KMS-11 (cell line): ENCODE data around the gene GNA15.
A peak's percentile ranks its signal among the peaks of the same experiment; 100 is the strongest.

Experiments used
- H2AFZ ChIP-seq: fragments of 200-600 bp; sonication (generic); 2 replicates; pipeline ENCODE4 v1.6.1; 2016; ENCODE audit warnings: antibody characterized with exemption, mixed run types, low read depth
- H3K27ac ChIP-seq: fragments of 200-600 bp; sonication (generic); 2 replicates; pipeline ENCODE4 v1.6.1; 2016; ENCODE audit warnings: mild to moderate bottlenecking, mixed run types
- H3K27me3 ChIP-seq: fragments of 200-600 bp; sonication (generic); 2 replicates; pipeline ENCODE4 v1.6.1; 2017; ENCODE audit warnings: mild to moderate bottlenecking, low read depth, mixed run types, moderate library complexity; ENCODE audit not compliant: insufficient read depth
- H3K36me3 ChIP-seq: fragments of 200-600 bp; sonication (generic); 2 replicates; pipeline ENCODE4 v1.6.1; 2017; ENCODE audit warnings: mild to moderate bottlenecking, mixed run types; ENCODE audit not compliant: insufficient read depth
- H3K4me1 ChIP-seq: fragments of 200-600 bp; sonication (generic); 2 replicates; pipeline ENCODE4 v1.6.1; 2016; ENCODE audit warnings: mild to moderate bottlenecking, low read depth, mixed run types; ENCODE audit not compliant: poor library complexity, severe bottlenecking
- H3K4me2 ChIP-seq: fragments of 200-600 bp; sonication (generic); 2 replicates; pipeline ENCODE4 v1.7.0; 2016; ENCODE audit warnings: mild to moderate bottlenecking, mixed run types
- H3K4me3 ChIP-seq: fragments of 200-600 bp; sonication (generic); IDR thresholded peaks from 2 replicates; pipeline ENCODE4 v1.6.1; 2017; ENCODE audit warnings: low read depth, low read length, mixed read lengths; ENCODE audit not compliant: insufficient read depth
- H3K79me2 ChIP-seq: fragments of 200-600 bp; sonication (generic); 2 replicates; pipeline ENCODE4 v1.6.1; 2016; ENCODE audit warnings: low read depth, mixed run types; ENCODE audit not compliant: insufficient read depth
- H3K9ac ChIP-seq: fragments of 200-600 bp; sonication (generic); 2 replicates; pipeline ENCODE4 v1.6.1; 2016; ENCODE audit warnings: mild to moderate bottlenecking, mixed run types
- H4K20me1 ChIP-seq: fragments of 200-600 bp; sonication (generic); 2 replicates; pipeline ENCODE4 v1.6.1; 2016; ENCODE audit warnings: mild to moderate bottlenecking, mixed run types; ENCODE audit not compliant: insufficient read depth
- TF ChIP-seq, protein P1 (sequence below): fragments of 200-600 bp; sonication (generic); conservative IDR thresholded peaks from 2 replicates; pipeline ENCODE4 v1.6.1; 2017; ENCODE audit warnings: low read depth, mild to moderate bottlenecking, antibody characterized with exemption, low read length, moderate library complexity, mixed read lengths

The GNA15 gene

DNA sequence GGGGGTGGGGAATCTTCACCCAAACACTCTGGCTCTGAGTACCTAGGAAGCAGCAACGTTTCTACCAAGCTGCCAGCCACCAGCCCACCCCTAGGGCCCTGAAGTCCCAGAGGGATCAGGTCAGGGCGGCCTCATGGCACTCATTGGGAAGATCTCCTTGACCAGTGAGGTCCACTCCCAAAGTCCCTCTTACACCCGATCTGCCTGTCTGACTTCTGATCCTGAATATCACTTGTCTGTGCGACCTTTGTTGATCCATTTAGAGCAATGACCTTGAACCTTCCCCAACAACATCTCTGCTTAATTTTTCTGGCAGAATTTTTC, 2.1 kb upstream of the GNA15 start:
- Histone ChIP-seq H3K79me2 (no peaks in the 10 kb centered on the region), H3K4me2 (peak overlapping the region; percentile 22; the same call in 1 of the 2 replicates), H3K27me3 (peaks cover 30% of the 10 kb centered on the region; the same call in 1 of the 2 replicates), H3K27ac (no peak overlapping the region), H2AFZ (peak overlapping the region; percentile 49; the same call in 1 of the 2 replicates), H3K4me1 (peaks cover 14% of the 10 kb centered on the region), H3K4me3 (no peak overlapping the region), H3K36me3 (no peaks in the 10 kb centered on the region), H3K9ac (no peak overlapping the region; the same call in 1 of the 2 replicates), H4K20me1 (no peaks in the 10 kb centered on the region)
- TF ChIP-seq, protein P1, sequence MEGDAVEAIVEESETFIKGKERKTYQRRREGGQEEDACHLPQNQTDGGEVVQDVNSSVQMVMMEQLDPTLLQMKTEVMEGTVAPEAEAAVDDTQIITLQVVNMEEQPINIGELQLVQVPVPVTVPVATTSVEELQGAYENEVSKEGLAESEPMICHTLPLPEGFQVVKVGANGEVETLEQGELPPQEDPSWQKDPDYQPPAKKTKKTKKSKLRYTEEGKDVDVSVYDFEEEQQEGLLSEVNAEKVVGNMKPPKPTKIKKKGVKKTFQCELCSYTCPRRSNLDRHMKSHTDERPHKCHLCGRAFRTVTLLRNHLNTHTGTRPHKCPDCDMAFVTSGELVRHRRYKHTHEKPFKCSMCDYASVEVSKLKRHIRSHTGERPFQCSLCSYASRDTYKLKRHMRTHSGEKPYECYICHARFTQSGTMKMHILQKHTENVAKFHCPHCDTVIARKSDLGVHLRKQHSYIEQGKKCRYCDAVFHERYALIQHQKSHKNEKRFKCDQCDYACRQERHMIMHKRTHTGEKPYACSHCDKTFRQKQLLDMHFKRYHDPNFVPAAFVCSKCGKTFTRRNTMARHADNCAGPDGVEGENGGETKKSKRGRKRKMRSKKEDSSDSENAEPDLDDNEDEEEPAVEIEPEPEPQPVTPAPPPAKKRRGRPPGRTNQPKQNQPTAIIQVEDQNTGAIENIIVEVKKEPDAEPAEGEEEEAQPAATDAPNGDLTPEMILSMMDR, result no peak

DNA sequence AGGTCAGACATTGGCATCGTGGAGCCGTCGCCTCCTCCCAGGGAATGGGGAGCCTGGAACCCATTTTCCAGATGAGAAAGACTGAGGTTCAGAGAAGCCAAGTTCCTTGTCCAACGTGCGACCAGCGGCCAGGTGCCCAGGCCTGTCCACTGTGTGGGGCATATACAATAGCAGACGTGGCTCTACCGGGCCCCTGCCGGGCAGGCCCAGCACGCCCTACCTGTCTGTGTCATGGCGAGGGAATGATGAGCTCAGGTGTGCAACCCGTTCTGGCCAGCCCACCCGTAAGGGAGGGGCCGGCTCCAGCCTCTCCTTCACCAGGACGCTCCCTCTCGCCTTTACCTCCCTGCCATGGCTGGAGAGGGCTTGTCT, 837 bp downstream of the GNA15 start:
- TF ChIP-seq, protein P1, result no peak
- no peak overlapping the region for H3K9ac ChIP-seq
- no peak overlapping the region for H3K4me2 ChIP-seq
- no peak overlapping the region for H3K4me3 ChIP-seq
- H3K27me3 ChIP-seq, result peaks cover 40% of the 10 kb centered on the region; the same call in 1 of the 2 replicates
- H3K4me1 ChIP-seq, result peaks cover 14% of the 10 kb centered on the region
- no peak overlapping the region for H2AFZ ChIP-seq
- no peaks in the 10 kb centered on the region for H3K36me3 ChIP-seq
- no peaks in the 10 kb centered on the region for H4K20me1 ChIP-seq
- H3K79me2 ChIP-seq, result no peaks in the 10 kb centered on the region
- no peak overlapping the region for H3K27ac ChIP-seq

DNA sequence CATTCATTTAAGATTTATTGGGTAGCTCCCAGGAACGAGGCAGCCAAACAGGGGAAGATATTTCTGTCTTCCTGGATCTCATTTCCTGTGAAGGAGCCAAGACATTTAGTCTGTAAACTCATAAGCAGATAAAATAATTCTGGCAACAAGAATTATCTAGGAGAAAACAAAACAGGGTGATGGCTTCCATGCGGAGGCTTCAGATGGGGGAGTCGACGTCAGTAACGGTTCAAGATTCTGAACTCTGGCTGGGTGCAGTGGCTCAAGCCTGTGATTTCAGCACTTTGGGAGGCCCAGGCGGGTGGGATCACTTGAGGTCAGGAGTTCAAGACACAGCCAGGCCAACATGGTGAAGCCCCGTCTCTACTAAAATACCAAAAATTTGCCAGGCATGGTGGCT, 1.3 kb downstream of the GNA15 start:
- H3K27ac ChIP-seq, result no peak overlapping the region
- TF ChIP-seq, protein P1, result no peak
- H3K9ac ChIP-seq, result no peak overlapping the region
- H3K36me3 ChIP-seq, result no peaks in the 10 kb centered on the region
- H3K4me3 ChIP-seq, result no peak overlapping the region
- peaks cover 45% of the 10 kb centered on the region; the same call in 1 of the 2 replicates for H3K27me3 ChIP-seq
- no peaks in the 10 kb centered on the region for H4K20me1 ChIP-seq
- no peaks in the 10 kb centered on the region for H3K79me2 ChIP-seq
- no peak overlapping the region for H2AFZ ChIP-seq
- H3K4me2 ChIP-seq, result no peak overlapping the region
- H3K4me1 ChIP-seq, result peaks cover 14% of the 10 kb centered on the region

DNA sequence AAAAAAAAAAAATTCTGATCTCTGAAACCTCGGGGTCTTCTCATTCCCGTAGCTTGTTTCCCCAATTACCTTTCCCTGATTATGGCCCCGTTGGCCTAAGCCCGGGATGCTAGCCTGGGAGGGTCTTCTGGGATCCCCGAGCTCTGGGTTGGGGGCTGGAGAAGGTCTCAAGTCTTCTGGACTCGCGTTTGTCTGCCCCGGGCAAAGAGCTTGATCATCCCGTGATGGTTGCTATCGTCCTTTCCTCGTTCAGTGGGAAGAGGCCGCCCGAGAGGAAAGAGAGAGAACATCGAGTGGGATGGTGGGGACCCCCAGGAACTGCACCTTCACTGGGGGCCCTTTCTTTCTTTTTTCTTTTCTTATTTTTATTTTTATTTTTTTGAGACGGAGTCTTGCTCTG, 2.4 kb downstream of the GNA15 start:
- peaks cover 7% of the 10 kb centered on the region for H3K4me1 ChIP-seq
- no peaks in the 10 kb centered on the region for H3K36me3 ChIP-seq
- TF ChIP-seq, protein P1, result no peak
- no peaks in the 10 kb centered on the region for H3K79me2 ChIP-seq
- H3K9ac ChIP-seq, result no peak overlapping the region
- H3K4me2 ChIP-seq, result no peak overlapping the region
- H2AFZ ChIP-seq, result no peak overlapping the region
- peaks cover 54% of the 10 kb centered on the region; the same call in 1 of the 2 replicates for H3K27me3 ChIP-seq
- no peaks in the 10 kb centered on the region for H4K20me1 ChIP-seq
- no peak overlapping the region for H3K27ac ChIP-seq
- no peak overlapping the region for H3K4me3 ChIP-seq
